SK-N-SH (cell line): ENCODE data around the gene CHID1. TPM values are rescaled to one million over a fixed set of nuclear protein-coding genes. Genes with fewer than 3 reads are reported as not detected.

ENCODE experiments used
- CTCF ChIA-PET: fragments of 300-600, 350-600 bp; formaldehyde crosslinking; extraction: SDS; loops from one replicate; lab custom pipeline; 2021; lab: Yijun Ruan, JAX
- POLR2A ChIA-PET: fragments of 350-600 bp; sonication (Branson Sonifier 250); formaldehyde crosslinking; extraction: SDS; loops from one replicate; lab custom pipeline; 2020; ENCODE audit warnings: antibody characterized with exemption, inconsistent platforms; lab: Yijun Ruan, JAX
- DNase-seq: peaks from one replicate; pipeline ENCODE4 v3.0.0; 2012
- H2AFZ ChIP-seq: fragments of 200-600 bp; sonication (generic); 2 replicates; pipeline ENCODE4 v1.8.1; 2016; ENCODE audit warnings: antibody characterized with exemption, mild to moderate bottlenecking, low read depth
- H3F3A ChIP-seq: fragments of 200-600 bp; sonication (generic); replicated peaks from 2 replicates; pipeline ENCODE3; 2016; ENCODE audit warnings: antibody characterized with exemption, mild to moderate bottlenecking; ENCODE audit not compliant: insufficient read depth
- H3K27ac ChIP-seq, 2 experiments: fragments of 200-500 bp in 1 of 2; fragments of 200-600 bp in 1 of 2; sonication (Bioruptor generic) in 1 of 2; sonication (generic), shearing (Covaris generic) in 1 of 2; 2 replicates each; pipeline versions ENCODE4 v1.5.1 to v1.6.1; 2014 to 2016; ENCODE audit warnings: low read depth in 2 of 2, inconsistent platforms in 1 of 2, low read length in 1 of 2, mild to moderate bottlenecking in 1 of 2, mixed read lengths in 1 of 2
- H3K27me3 ChIP-seq: fragments of 200-600 bp; sonication (generic), shearing (Covaris generic); 2 replicates; pipeline ENCODE4 v1.6.1; 2016; ENCODE audit warnings: mixed run types; ENCODE audit not compliant: insufficient read depth
- H3K36me3 ChIP-seq, 2 experiments: fragments of 200-500 bp in 1 of 2; fragments of 200-600 bp in 1 of 2; sonication (Bioruptor generic) in 1 of 2; sonication (generic) in 1 of 2; replicated peaks in 1 of 2; 2 replicates each; pipeline versions ENCODE3 to v1.5.1; 2014 to 2016; ENCODE audit warnings: low read length in 1 of 2, mild to moderate bottlenecking in 1 of 2; ENCODE audit not compliant: insufficient read depth in 2 of 2, control insufficient read depth in 1 of 2
- H3K4me1 ChIP-seq, 2 experiments: fragments of 200-500 bp in 1 of 2; fragments of 200-600 bp in 1 of 2; sonication (Bioruptor generic) in 1 of 2; sonication (generic), shearing (Covaris generic) in 1 of 2; 2 replicates each; pipeline versions ENCODE4 v1.5.1 to v1.6.1; 2014 to 2016; ENCODE audit warnings: low read depth in 1 of 2, low read length in 1 of 2, mixed run types in 1 of 2; ENCODE audit not compliant: insufficient read depth in 2 of 2, control insufficient read depth in 1 of 2
- H3K4me2 ChIP-seq: fragments of 200-600 bp; sonication (generic), shearing (Covaris generic); 2 replicates; pipeline ENCODE4 v1.6.1; 2017; ENCODE audit warnings: mixed run types
- H3K4me3 ChIP-seq, 2 experiments: fragments of 200-500 bp in 1 of 2; fragments of 200-600 bp in 1 of 2; sonication (Bioruptor generic) in 1 of 2; sonication (generic), shearing (Covaris generic) in 1 of 2; 2 replicates each; pipeline versions ENCODE4 v1.5.1 to v1.8.1; 2014 to 2016; ENCODE audit warnings: low read depth in 2 of 2, inconsistent platforms in 1 of 2, low read length in 1 of 2, mild to moderate bottlenecking in 1 of 2, mixed read lengths in 1 of 2, moderate library complexity in 1 of 2
- H3K79me2 ChIP-seq: fragments of 200-600 bp; sonication (generic); 2 replicates; pipeline ENCODE4 v1.8.1; 2017; ENCODE audit warnings: mild to moderate bottlenecking; ENCODE audit not compliant: insufficient read depth
- H3K9ac ChIP-seq: fragments of 200-600 bp; sonication (generic); 2 replicates; pipeline ENCODE4 v1.6.1; 2017; ENCODE audit warnings: mixed run types
- H3K9me2 ChIP-seq: fragments of 200-600 bp; sonication (generic); 2 replicates; pipeline ENCODE4 v1.6.1; 2017; ENCODE audit warnings: mixed run types
- H3K9me3 ChIP-seq: fragments of 200-600 bp; sonication (generic); 2 replicates; pipeline ENCODE4 v1.6.1; 2017; ENCODE audit warnings: mixed run types, mild to moderate bottlenecking, moderate library complexity
- H4K20me1 ChIP-seq: fragments of 200-600 bp; sonication (generic); 2 replicates; pipeline ENCODE4 v1.6.1; 2017; ENCODE audit warnings: mild to moderate bottlenecking, mixed run types; ENCODE audit not compliant: insufficient read depth
- CHD2 ChIP-seq: fragments of 150-350 bp; IDR thresholded peaks from 2 replicates; pipeline ENCODE4 v1.6.1; 2018; ENCODE audit warnings: low read length; ENCODE audit not compliant: partially characterized antibody
- EP300 ChIP-seq, 2 experiments: IDR thresholded peaks; 2 replicates each; pipeline versions ENCODE4 v1.4.0 to v1.6.1; 2012; ENCODE audit warnings: borderline replicate concordance in 1 of 2, low read depth in 1 of 2, low read length in 1 of 2
- EZH2phosphoT487 ChIP-seq: fragments of 200-600 bp; sonication (generic); IDR thresholded peaks from 2 replicates; pipeline ENCODE4 v1.6.1; 2017; ENCODE audit warnings: low read depth, mixed run types, mild to moderate bottlenecking, antibody characterized with exemption, moderate library complexity, borderline replicate concordance
- GABPA ChIP-seq: IDR thresholded peaks from 2 replicates; pipeline ENCODE4 v1.4.0; 2012; ENCODE audit warnings: low read depth, mild to moderate bottlenecking
- GATA2 ChIP-seq: sonication (generic); formaldehyde crosslinking; IDR thresholded peaks from 2 replicates; pipeline ENCODE4 v1.5.0; 2020; ENCODE audit warnings: mild to moderate bottlenecking, missing genetic modification reagents
- MEF2A ChIP-seq: IDR thresholded peaks from 2 replicates; pipeline ENCODE4 v1.4.0; 2012; ENCODE audit warnings: low read depth, borderline replicate concordance
- NFIC ChIP-seq: IDR thresholded peaks from 2 replicates; pipeline ENCODE4 v1.4.0; 2012; ENCODE audit warnings: borderline replicate concordance
- RCOR1 ChIP-seq: fragments of 150-350 bp; IDR thresholded peaks from 2 replicates; pipeline ENCODE4 v1.6.1; 2017; ENCODE audit warnings: antibody characterized with exemption, low read length
- RFX5 ChIP-seq: IDR thresholded peaks from 2 replicates; pipeline ENCODE4 v1.6.1; 2012; ENCODE audit warnings: mild to moderate bottlenecking, improper control_type of control experiment, low read length
- TAF1 ChIP-seq: IDR thresholded peaks from 2 replicates; pipeline ENCODE4 v1.6.1; 2012; ENCODE audit warnings: low read depth, mild to moderate bottlenecking, low read length, moderate library complexity, borderline replicate concordance
- WGBS: methylation state at CpG from one replicate; pipeline ENCODE4 v1.1.6; 2017; ENCODE audit warnings: low lambda C conversion rate; 5-methylcytosine and 5-hydroxymethylcytosine counted together
- polyA plus RNA-seq, 3 experiments: library from polyadenylated mRNA; depleted of rRNA; stranded (reverse); fragments of >200 nt; gene quantifications; 2 replicates each; pipeline ENCODE4 v1.2.3, GENCODE V29; 2012
- TF ChIP-seq, protein P1 (sequence below): fragments of 200-600 bp; sonication (generic); IDR thresholded peaks from 2 replicates; pipeline ENCODE4 v1.6.1; 2017; ENCODE audit warnings: antibody characterized with exemption, mild to moderate bottlenecking, moderate library complexity
- TF ChIP-seq, protein P2 (sequence below): IDR thresholded peaks from 2 replicates; pipeline ENCODE4 v1.6.1; 2012; ENCODE audit warnings: mild to moderate bottlenecking, low read depth, low read length, moderate library complexity
- TF ChIP-seq, protein P3 (sequence below): IDR thresholded peaks from 2 replicates; pipeline ENCODE4; 2012

Gene CHID1
- polyA plus RNA-seq, 1 of the 3 experiments (the other 2 are of a cell fraction): 231 TPM

DNA sequence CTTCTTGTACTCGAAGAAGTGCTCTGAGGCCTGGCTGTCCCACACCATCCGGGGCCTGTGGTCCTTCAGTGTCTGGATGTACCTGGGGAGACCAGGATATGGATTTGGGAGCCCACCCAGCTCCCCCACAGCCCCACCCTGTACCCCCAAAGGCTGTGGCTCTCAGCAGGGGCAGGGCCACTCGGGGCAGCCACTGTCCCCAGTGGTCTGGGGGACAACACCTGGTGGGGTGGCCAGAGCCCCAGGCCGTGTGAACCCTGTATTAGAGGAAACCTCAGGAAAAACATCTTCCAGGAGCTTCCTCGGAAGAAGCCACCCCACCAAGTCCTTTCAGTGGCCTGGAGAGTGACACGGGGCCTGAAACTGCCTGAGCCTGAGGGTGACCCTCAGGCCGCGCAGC, 40.2 kb downstream of the CHID1 start:
- CTCF ChIA-PET: interaction anchor here (0.7 to 1.2 kb wide), 4 partner anchors 11 to 27 kb away, joined by 3 read pairs; no protein-coding TSS in a partner anchor
- Histone ChIP-seq H3F3A (peaks cover 3% of the 10 kb centered on the region), H3K79me2 (no peaks in the 10 kb centered on the region), H3K9me3 (no peaks in the 10 kb centered on the region), H3K36me3 (peaks cover 0 to 11% of the 10 kb centered on the region in 2 experiments)
- DNase-seq: no peak
- TF ChIP-seq NFIC (no peak), RCOR1 (no peak), GABPA (no peak)
- TF ChIP-seq, all 33 proteins: peak for 0
- Histone ChIP-seq H3K4me1 (peaks cover 0 to 2% of the 10 kb centered on the region in 2 experiments; a peak in 1 of 4 replicates), H3K9me2 (no peaks in the 10 kb centered on the region), H3K27ac (no peak overlapping the region), H3K27me3 (no peaks in the 10 kb centered on the region), H3K4me2 (no peak overlapping the region), H2AFZ (no peak overlapping the region), H4K20me1 (peaks cover 10% of the 10 kb centered on the region; the same call in 1 of the 2 replicates), H3K9ac (no peak overlapping the region), H3K4me3 (no peak overlapping the region)
- no CpG with 5 or more reads among the region's 8 CpGs for WGBS
- POLR2A ChIA-PET: interaction anchor here (1.4 kb wide), 1 partner anchor 11 kb away, joined by 4 read pairs; no protein-coding TSS in a partner anchor

DNA sequence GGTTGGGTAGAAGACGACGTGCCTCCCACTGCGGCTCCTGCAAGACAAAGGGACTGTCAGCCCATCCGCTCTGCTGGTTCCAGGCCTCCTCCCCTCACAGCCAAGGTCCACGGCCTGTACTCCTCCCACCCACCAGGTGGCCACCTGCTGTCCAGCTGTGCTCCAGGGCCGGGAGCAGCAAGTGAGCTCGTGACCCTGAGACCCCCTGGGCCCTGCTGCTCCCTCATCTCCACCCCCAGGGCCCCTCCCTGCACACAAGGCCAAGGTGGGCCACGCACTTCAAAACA, 40.5 kb downstream of the CHID1 start:
- H3K9me3 ChIP-seq: no peaks in the 10 kb centered on the region
- peaks cover 0 to 2% of the 10 kb centered on the region in 2 experiments; a peak in 1 of 4 replicates for H3K4me1 ChIP-seq
- peaks cover 10% of the 10 kb centered on the region; the same call in 1 of the 2 replicates for H4K20me1 ChIP-seq
- H3K9me2 ChIP-seq: no peaks in the 10 kb centered on the region
- no peak overlapping the region for H3K4me3 ChIP-seq
- no peak overlapping the region for H3K9ac ChIP-seq
- ChIA-PET POLR2A (interaction anchor here (1.4 kb wide), 1 partner anchor 11 kb away, joined by 4 read pairs; no protein-coding TSS in a partner anchor), CTCF (interaction anchor here (0.7 to 1.2 kb wide), 4 partner anchors 11 to 28 kb away, joined by 3 read pairs; no protein-coding TSS in a partner anchor)
- H2AFZ ChIP-seq: no peak overlapping the region
- H3F3A ChIP-seq: peaks cover 3% of the 10 kb centered on the region
- H3K4me2 ChIP-seq: no peak overlapping the region
- TF ChIP-seq TAF1: no peak
- TF ChIP-seq GATA2 (CRISPR knock-in tag): no peak
- TF ChIP-seq, protein P1, sequence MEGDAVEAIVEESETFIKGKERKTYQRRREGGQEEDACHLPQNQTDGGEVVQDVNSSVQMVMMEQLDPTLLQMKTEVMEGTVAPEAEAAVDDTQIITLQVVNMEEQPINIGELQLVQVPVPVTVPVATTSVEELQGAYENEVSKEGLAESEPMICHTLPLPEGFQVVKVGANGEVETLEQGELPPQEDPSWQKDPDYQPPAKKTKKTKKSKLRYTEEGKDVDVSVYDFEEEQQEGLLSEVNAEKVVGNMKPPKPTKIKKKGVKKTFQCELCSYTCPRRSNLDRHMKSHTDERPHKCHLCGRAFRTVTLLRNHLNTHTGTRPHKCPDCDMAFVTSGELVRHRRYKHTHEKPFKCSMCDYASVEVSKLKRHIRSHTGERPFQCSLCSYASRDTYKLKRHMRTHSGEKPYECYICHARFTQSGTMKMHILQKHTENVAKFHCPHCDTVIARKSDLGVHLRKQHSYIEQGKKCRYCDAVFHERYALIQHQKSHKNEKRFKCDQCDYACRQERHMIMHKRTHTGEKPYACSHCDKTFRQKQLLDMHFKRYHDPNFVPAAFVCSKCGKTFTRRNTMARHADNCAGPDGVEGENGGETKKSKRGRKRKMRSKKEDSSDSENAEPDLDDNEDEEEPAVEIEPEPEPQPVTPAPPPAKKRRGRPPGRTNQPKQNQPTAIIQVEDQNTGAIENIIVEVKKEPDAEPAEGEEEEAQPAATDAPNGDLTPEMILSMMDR: peak; percentile 32
- peaks cover 0 to 13% of the 10 kb centered on the region in 2 experiments for H3K36me3 ChIP-seq
- H3K79me2 ChIP-seq: no peaks in the 10 kb centered on the region
- no peak overlapping the region for H3K27ac ChIP-seq
- WGBS: no CpG with 5 or more reads among the region's 8 CpGs
- no peaks in the 10 kb centered on the region for H3K27me3 ChIP-seq
- DNase-seq: peak; percentile 71

DNA sequence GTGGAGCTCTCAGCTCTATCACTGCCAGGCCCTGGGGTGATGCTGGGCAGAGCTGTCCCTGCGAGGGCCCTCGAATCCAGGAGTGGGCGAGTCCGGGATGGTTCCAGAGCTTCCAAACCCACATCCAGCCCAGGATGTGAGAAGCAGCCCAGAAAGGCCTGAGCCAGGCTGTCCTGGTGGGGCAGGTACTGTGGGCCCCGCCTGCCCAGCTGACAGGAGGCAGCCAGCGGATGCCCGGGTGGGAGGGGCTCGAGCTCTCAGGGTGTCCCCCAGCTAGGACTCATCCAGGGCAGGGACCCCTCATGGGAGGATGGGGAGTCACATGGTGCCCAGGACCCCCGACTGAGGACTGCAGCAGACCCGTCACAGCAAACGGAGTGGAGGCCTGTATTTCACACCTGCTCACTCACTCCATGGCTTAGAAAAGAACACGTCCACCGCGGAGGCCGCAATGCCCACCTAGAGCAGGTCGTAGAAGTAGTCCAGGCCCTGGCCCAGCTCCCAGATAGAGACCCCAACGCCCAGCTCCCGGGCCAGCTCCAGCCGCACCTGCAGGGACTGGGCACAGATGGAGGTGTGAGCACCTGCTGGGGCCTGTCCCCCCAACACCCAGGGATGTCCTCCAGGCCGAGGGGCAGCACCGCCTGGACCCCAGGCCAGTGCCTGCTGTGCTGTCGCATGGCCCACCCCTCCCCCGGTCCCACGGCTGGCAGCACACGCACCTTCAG, 41.0 kb downstream of the CHID1 start:
- DNase-seq: no peak
- Histone ChIP-seq H3F3A (peaks cover 3% of the 10 kb centered on the region), H3K9me3 (no peaks in the 10 kb centered on the region), H3K4me3 (no peak overlapping the region), H2AFZ (no peak overlapping the region), H3K9ac (no peak overlapping the region), H3K9me2 (no peaks in the 10 kb centered on the region), H3K79me2 (no peaks in the 10 kb centered on the region), H4K20me1 (peaks cover 10% of the 10 kb centered on the region; the same call in 1 of the 2 replicates), H3K27ac (no peak overlapping the region), H3K4me2 (no peak overlapping the region), H3K27me3 (no peaks in the 10 kb centered on the region), H3K4me1 (peaks cover 0 to 2% of the 10 kb centered on the region in 2 experiments; a peak in 1 of 4 replicates), H3K36me3 (peaks cover 0 to 16% of the 10 kb centered on the region in 2 experiments)
- 100% methylated on average over 1 of the region's 25 CpGs for WGBS
- ChIA-PET POLR2A (no interaction called here), CTCF (interaction anchor here (0.7 to 1.2 kb wide), 3 partner anchors 10 to 22 kb away, joined by 3 read pairs; no protein-coding TSS in a partner anchor)
- TF ChIP-seq, protein P2, sequence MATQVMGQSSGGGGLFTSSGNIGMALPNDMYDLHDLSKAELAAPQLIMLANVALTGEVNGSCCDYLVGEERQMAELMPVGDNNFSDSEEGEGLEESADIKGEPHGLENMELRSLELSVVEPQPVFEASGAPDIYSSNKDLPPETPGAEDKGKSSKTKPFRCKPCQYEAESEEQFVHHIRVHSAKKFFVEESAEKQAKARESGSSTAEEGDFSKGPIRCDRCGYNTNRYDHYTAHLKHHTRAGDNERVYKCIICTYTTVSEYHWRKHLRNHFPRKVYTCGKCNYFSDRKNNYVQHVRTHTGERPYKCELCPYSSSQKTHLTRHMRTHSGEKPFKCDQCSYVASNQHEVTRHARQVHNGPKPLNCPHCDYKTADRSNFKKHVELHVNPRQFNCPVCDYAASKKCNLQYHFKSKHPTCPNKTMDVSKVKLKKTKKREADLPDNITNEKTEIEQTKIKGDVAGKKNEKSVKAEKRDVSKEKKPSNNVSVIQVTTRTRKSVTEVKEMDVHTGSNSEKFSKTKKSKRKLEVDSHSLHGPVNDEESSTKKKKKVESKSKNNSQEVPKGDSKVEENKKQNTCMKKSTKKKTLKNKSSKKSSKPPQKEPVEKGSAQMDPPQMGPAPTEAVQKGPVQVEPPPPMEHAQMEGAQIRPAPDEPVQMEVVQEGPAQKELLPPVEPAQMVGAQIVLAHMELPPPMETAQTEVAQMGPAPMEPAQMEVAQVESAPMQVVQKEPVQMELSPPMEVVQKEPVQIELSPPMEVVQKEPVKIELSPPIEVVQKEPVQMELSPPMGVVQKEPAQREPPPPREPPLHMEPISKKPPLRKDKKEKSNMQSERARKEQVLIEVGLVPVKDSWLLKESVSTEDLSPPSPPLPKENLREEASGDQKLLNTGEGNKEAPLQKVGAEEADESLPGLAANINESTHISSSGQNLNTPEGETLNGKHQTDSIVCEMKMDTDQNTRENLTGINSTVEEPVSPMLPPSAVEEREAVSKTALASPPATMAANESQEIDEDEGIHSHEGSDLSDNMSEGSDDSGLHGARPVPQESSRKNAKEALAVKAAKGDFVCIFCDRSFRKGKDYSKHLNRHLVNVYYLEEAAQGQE: no peak
- TF ChIP-seq EZH2phosphoT487: no peak
- TF ChIP-seq MEF2A: no peak
- no peak for TF ChIP-seq RFX5
- no peak for TF ChIP-seq EP300 (IDR thresholded peaks at IDR 0.05; ENCODE audit: borderline replicate concordance in 1 of 2, low read depth in 1 of 2, low read length in 1 of 2)
- TF ChIP-seq CHD2: no peak
- TF ChIP-seq, protein P3, sequence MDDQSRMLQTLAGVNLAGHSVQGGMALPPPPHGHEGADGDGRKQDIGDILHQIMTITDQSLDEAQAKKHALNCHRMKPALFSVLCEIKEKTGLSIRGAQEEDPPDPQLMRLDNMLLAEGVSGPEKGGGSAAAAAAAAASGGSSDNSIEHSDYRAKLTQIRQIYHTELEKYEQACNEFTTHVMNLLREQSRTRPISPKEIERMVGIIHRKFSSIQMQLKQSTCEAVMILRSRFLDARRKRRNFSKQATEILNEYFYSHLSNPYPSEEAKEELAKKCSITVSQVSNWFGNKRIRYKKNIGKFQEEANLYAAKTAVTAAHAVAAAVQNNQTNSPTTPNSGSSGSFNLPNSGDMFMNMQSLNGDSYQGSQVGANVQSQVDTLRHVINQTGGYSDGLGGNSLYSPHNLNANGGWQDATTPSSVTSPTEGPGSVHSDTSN: no peak
- no peak for TF ChIP-seq GABPA
- no peak for TF ChIP-seq NFIC
